Transverse colon (tissue), 4 donors: ENCODE measurements around the gene USP22. TPM values are rescaled to one million over a fixed set of nuclear protein-coding genes. Genes with fewer than 3 reads are reported as not detected.

ENCODE experiments used
- DNase-seq: peaks from one replicate; pipeline ENCODE4 v3.0.0-alpha.2; 2019
- H3K27ac ChIP-seq, 4 donors: fragments of 200-600 bp; sonication (generic); 2 replicates each; pipeline ENCODE4 v1.5.1; 2016 to 2018; ENCODE audit warnings: inconsistent platforms in 4 of 4
- H3K27me3 ChIP-seq: fragments of 200-600 bp; sonication (generic); 2 replicates; pipeline ENCODE4 v1.5.1; 2017; ENCODE audit warnings: inconsistent platforms
- H3K36me3 ChIP-seq, 4 donors: fragments of 200-600 bp; sonication (generic); 2 replicates each; pipeline ENCODE4 v1.5.1; 2017 to 2019; ENCODE audit warnings: inconsistent platforms in 4 of 4
- H3K4me1 ChIP-seq, 4 donors: fragments of 200-600 bp; sonication (generic); 2 replicates each; pipeline ENCODE4 v1.5.1; 2017 to 2020; ENCODE audit warnings: inconsistent platforms in 4 of 4
- H3K4me3 ChIP-seq, 4 donors: fragments of 200-600 bp; sonication (generic); 1 replicate in 1 of 4; 2 replicates in 3 of 4; pipeline versions ENCODE4 v1.5.1 to v1.6.1; 2017 to 2019; ENCODE audit warnings: inconsistent platforms in 4 of 4
- H3K9me3 ChIP-seq, 2 donors: fragments of 200-600 bp; sonication (generic); 2 replicates each; pipeline ENCODE4 v1.5.1; 2017 to 2019; ENCODE audit warnings: inconsistent platforms in 2 of 2
- CTCF ChIP-seq, 5 experiments: fragments of 200-600 bp in 3 of 5; fragments of 450-650 bp in 2 of 5; sonication (generic) in 3 of 5; IDR thresholded peaks; 1 replicate in 2 of 5; 2 replicates in 3 of 5; pipeline ENCODE4 v1.5.1; 2016 to 2017; ENCODE audit warnings: antibody characterized with exemption in 5 of 5, inconsistent platforms in 3 of 5, mild to moderate bottlenecking in 2 of 5, moderate library complexity in 1 of 5
- EP300 ChIP-seq: sonication (generic); formaldehyde crosslinking; IDR thresholded peaks from one replicate; pipeline ENCODE4 v1.6.1; 2017; ENCODE audit warnings: antibody characterized with exemption, low read depth
- POLR2A ChIP-seq: fragments of 450-650 bp; IDR thresholded peaks from one replicate; pipeline ENCODE4 v1.6.1; 2016; ENCODE audit warnings: antibody characterized with exemption, mild to moderate bottlenecking, moderate library complexity
- POLR2AphosphoS5 ChIP-seq, 3 donors: sonication (generic); formaldehyde crosslinking; IDR thresholded peaks; one replicate each; pipeline ENCODE4 v1.6.1; 2016; ENCODE audit warnings: antibody characterized with exemption in 3 of 3
- WGBS, 2 donors: methylation state at CpG; one replicate each; pipeline ENCODE4 v1.1.5; 2018; ENCODE audit warnings: low coverage in 1 of 2; 5-methylcytosine and 5-hydroxymethylcytosine counted together
- in situ Hi-C, 4 donors: fragments of 200-750 bp; cut with MboI; loops; one replicate each; pipeline versions ENCODE4 v1.15.0 to v1.15.1; 2017; ENCODE audit warnings: low sequenced_read_pairs in 3 of 4, low pct_ligation_motif_present in 1 of 4, low pct_unique_long_range_greater_than_20kb in 1 of 4
- intact Hi-C: fragments of 100-400 bp; cut with DNase I; formaldehyde crosslinking; loops from one replicate; pipeline ENCODE4 v1.15.1; 2023; ENCODE audit warnings: low total_unique reads
- total RNA-seq, 4 donors: library from RNA; depleted of rRNA; stranded (reverse); fragments of >200 nt; gene quantifications; one replicate each; pipeline ENCODE4 v1.1.0, GENCODE V29; 2016

Gene USP22
- total RNA-seq, 4 donors from 2014 or later, result 95.5 to 123 (median 108) TPM

- Histone ChIP-seq H3K27me3 (no peaks in the 10 kb centered on the region), H3K27ac (no peak overlapping the region), H3K9me3 (no peaks in the 10 kb centered on the region), H3K36me3 (peaks cover 0 to 25% (median 10%) of the 10 kb centered on the region in 4 donors), H3K4me3 (no peak overlapping the region), H3K4me1 (peaks cover 29 to 61% (median 33%) of the 10 kb centered on the region in 4 donors)
- 79 to 80% methylated on average over 7 of the region's 7 CpGs for WGBS, 2 donors
- no peak for TF ChIP-seq EP300
- no peak for TF ChIP-seq POLR2AphosphoS5 (IDR thresholded peaks at IDR 0.05)
- no peak for TF ChIP-seq POLR2A
- no peak for TF ChIP-seq CTCF (IDR thresholded peaks at IDR 0.05)
- DNase-seq, result no peak
- intact Hi-C loops, result no loop called here
- in situ Hi-C loops, result no loop called here
These were observed 12.4 kb downstream of the USP22 start for GRCh38 chr17:21030375-21030774.

DNA sequence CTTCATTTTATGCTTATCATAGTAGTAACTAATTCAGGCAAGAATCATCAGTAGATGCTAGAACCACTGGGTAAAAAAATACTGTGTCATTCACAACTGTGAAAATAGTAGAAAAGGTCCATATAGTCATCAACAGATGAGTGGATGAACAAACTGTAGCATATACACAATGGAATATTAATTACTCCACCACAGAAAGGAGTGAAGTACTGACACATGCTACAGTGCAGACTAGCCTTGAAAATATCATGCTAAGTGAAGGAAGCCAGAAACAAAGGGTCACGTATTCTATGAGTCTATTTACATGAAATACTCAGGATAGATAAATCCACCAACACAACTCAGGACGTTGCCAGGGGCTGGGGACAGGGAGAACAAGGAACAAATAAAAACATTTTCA, 13.3 kb downstream of the USP22 start:
- 25 to 42% methylated on average over 2 of the region's 2 CpGs for WGBS, 2 donors
- Histone ChIP-seq H3K4me1 (peaks cover 21 to 57% (median 29%) of the 10 kb centered on the region in 4 donors), H3K27ac (peak overlapping the region in 3 of 4 donors; percentile 36 to 59 (median 52)), H3K36me3 (peaks cover 0 to 28% (median 13%) of the 10 kb centered on the region in 4 donors), H3K27me3 (no peaks in the 10 kb centered on the region), H3K4me3 (no peak overlapping the region), H3K9me3 (no peaks in the 10 kb centered on the region)
- in situ Hi-C loops (no loop called here), intact Hi-C loops (no loop called here)
- TF ChIP-seq EP300 (no peak), POLR2AphosphoS5 (IDR thresholded peaks at IDR 0.05) (peak in 1 of 3 donors; percentile 11)
- DNase-seq, result no peak

DNA sequence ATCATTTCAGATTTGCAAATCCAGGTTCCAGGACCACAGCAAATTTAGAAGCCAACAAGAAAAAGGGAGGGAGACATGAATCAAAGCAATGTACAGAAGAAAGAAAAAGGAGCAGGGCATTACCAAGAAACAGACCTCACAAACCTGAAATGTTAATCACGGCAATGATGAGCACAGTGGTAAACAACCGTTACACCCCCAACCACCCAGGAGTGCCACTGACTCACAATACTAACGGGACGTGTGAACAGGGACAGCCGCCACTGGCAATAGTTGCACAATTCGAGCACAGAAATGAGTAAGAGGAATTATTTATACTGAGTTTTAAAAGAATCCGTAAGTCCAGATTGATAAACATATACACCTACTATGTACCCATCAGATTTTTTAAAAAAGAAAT, 13.8 kb downstream of the USP22 start:
- TF ChIP-seq POLR2AphosphoS5 (IDR thresholded peaks at IDR 0.05), result peak in 1 of 3 donors; percentile 53
- TF ChIP-seq POLR2A, result no peak
- 57 to 80% methylated on average over 1 to 7 of the region's 7 CpGs for WGBS, 2 donors
- H3K4me1 ChIP-seq, result peaks cover 18 to 57% (median 26%) of the 10 kb centered on the region in 4 donors

GRCh38 chr17:21028192-21028591, 14.6 kb downstream of the USP22 start:
- Histone ChIP-seq H3K9me3 (no peaks in the 10 kb centered on the region), H3K27me3 (no peaks in the 10 kb centered on the region), H3K36me3 (peaks cover 0 to 30% (median 13%) of the 10 kb centered on the region in 4 donors), H3K4me3 (no peak overlapping the region), H3K4me1 (peaks cover 16 to 54% (median 22%) of the 10 kb centered on the region in 4 donors), H3K27ac (peak overlapping the region in 3 of 4 donors; percentile 36 to 59 (median 52))
- no peak for DNase-seq
- no peak for TF ChIP-seq POLR2A
- no peak for TF ChIP-seq EP300
- no peak for TF ChIP-seq POLR2AphosphoS5 (IDR thresholded peaks at IDR 0.05)
- WGBS, 2 donors, result 80% methylated on average over 13 of the region's 13 CpGs; no CpG with 5 or more reads in 1 of the 2 donors
- intact Hi-C loops, result no loop called here
- in situ Hi-C loops, result no loop called here

More for the DNA sequence above, 13.8 kb downstream of the USP22 start:
- no peaks in the 10 kb centered on the region for H3K27me3 ChIP-seq
- H3K27ac ChIP-seq, result peak overlapping the region; percentile 36 to 59 (median 48)
- H3K36me3 ChIP-seq, result peaks cover 0 to 30% (median 13%) of the 10 kb centered on the region in 4 donors
- no peak overlapping the region for H3K4me3 ChIP-seq
- no peak for DNase-seq
- H3K9me3 ChIP-seq, result no peaks in the 10 kb centered on the region
- in situ Hi-C loops, result no loop called here
- intact Hi-C loops, result no loop called here

- Histone ChIP-seq H3K4me3 (no peak overlapping the region), H3K9me3 (no peaks in the 10 kb centered on the region), H3K27ac (peak overlapping the region in 1 of 4 donors; percentile 52), H3K27me3 (no peaks in the 10 kb centered on the region), H3K36me3 (peaks cover 0 to 30% (median 13%) of the 10 kb centered on the region in 4 donors), H3K4me1 (peaks cover 12 to 50% (median 22%) of the 10 kb centered on the region in 4 donors)
- WGBS, 2 donors, result 87% methylated on average over 14 of the region's 14 CpGs; no CpG with 5 or more reads in 1 of the 2 donors
- intact Hi-C loops (no loop called here), in situ Hi-C loops (no loop called here)
- DNase-seq, result no peak
- no peak for TF ChIP-seq EP300
- TF ChIP-seq POLR2A, result no peak
- no peak for TF ChIP-seq POLR2AphosphoS5 (IDR thresholded peaks at IDR 0.05)
- TF ChIP-seq CTCF (IDR thresholded peaks at IDR 0.05), result no peak
These were observed 15.8 kb downstream of the USP22 start for GRCh38 chr17:21027031-21027430.
